ENCODE data around the gene CCDC171. TPM values are rescaled to one million over a fixed set of nuclear protein-coding genes. Genes with fewer than 3 reads are reported as not detected.

Gene CCDC171
- total RNA-seq, 1 donor: 5.8 TPM

GRCh38 chr9:15882883-15883282 lies 330.0 kb downstream of the CCDC171 start:
- Histone ChIP-seq H3K4me2 (ENCODE audit: insufficient read depth, low read length) (no peak overlapping the region), H3K79me2 (ENCODE audit: insufficient read depth, low read length) (no peaks in the 10 kb centered on the region), H3K36me3 (ENCODE audit: insufficient read depth, low read length) (no peaks in the 10 kb centered on the region), H3K4me1 (ENCODE audit: insufficient read depth, low read length) (no peaks in the 10 kb centered on the region), H2AFZ (ENCODE audit: low read length) (no peak overlapping the region), H3K4me3 (ENCODE audit: insufficient read depth, low read length) (no peak overlapping the region), H3K27me3 (ENCODE audit: insufficient read depth, low read length) (no peaks in the 10 kb centered on the region), H3K27ac (ENCODE audit: low read depth, low read length) (no peak overlapping the region), H3K9me3 (ENCODE audit: low read depth, low read length) (no peaks in the 10 kb centered on the region), H4K20me1 (ENCODE audit: insufficient read depth, low read length) (no peaks in the 10 kb centered on the region)
- DNase-seq (ENCODE audit: insufficient read length, low spot score, missing footprints): no peak
- no peak for TF ChIP-seq CTCF (IDR thresholded peaks at IDR 0.05; ENCODE audit: extremely low read depth, low read depth, low read length)

DNA sequence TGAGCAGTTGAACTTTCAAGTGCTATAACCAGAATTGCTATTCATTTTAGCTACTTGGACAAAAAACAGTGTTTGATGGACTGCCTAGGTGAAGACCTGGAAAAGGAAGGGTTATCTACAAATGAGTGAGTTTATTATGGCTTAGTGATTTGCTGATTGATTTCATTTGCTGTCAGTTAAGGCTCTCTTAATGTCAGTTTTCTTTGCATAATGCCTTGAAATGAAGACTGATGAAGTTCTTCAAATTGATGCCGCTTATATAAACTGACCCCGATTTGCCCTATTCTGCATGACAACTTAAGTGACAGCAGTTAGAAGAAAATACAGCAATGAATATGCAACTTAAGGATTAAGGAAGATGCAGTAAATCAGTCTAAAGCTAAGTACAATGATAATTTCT lies 332.6 kb downstream of the CCDC171 start:
- peaks cover 7% of the 10 kb centered on the region for H3K4me1 ChIP-seq (ENCODE audit: insufficient read depth, low read length)
- no peak overlapping the region for H3K4me2 ChIP-seq (ENCODE audit: insufficient read depth, low read length)
- no peaks in the 10 kb centered on the region for H3K36me3 ChIP-seq (ENCODE audit: insufficient read depth, low read length)
- H3K27me3 ChIP-seq (ENCODE audit: insufficient read depth, low read length): no peaks in the 10 kb centered on the region
- no peaks in the 10 kb centered on the region for H3K79me2 ChIP-seq (ENCODE audit: insufficient read depth, low read length)
- no peak overlapping the region for H2AFZ ChIP-seq (ENCODE audit: low read length)
- DNase-seq (ENCODE audit: insufficient read length, low spot score, missing footprints): no peak
- no peak for TF ChIP-seq CTCF (IDR thresholded peaks at IDR 0.05; ENCODE audit: extremely low read depth, low read depth, low read length)
- no peaks in the 10 kb centered on the region for H3K9me3 ChIP-seq (ENCODE audit: low read depth, low read length)
- no peaks in the 10 kb centered on the region for H4K20me1 ChIP-seq (ENCODE audit: insufficient read depth, low read length)
- H3K4me3 ChIP-seq (ENCODE audit: insufficient read depth, low read length): no peak overlapping the region
- no peak overlapping the region for H3K27ac ChIP-seq (ENCODE audit: low read depth, low read length)

DNA sequence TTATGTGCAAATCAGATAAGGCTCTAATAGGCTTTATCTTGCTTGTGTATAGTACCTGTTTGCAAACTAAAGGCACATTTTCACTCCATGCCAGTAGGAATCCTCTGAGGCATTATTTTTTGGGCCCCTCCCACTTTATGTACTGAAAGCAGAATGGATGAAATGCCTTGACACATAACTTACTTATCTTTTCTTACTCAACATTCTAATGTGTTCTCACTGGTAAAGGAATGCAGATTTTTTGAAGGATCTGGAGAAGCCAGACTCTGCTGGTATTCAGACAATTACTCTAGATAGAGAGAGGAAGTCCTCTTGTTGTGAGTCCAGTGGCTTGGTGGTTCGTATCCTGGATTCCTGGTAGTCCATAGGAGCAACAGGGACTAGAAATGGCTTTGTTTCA lies 336.7 kb downstream of the CCDC171 start:
- peak overlapping the region; percentile 37 for H3K27ac ChIP-seq (ENCODE audit: low read depth, low read length)
- H2AFZ ChIP-seq (ENCODE audit: low read length): peak overlapping the region; percentile 45
- no peak for TF ChIP-seq CTCF (IDR thresholded peaks at IDR 0.05; ENCODE audit: extremely low read depth, low read depth, low read length)
- H3K4me1 ChIP-seq (ENCODE audit: insufficient read depth, low read length): peaks cover 7% of the 10 kb centered on the region
- no peaks in the 10 kb centered on the region for H3K27me3 ChIP-seq (ENCODE audit: insufficient read depth, low read length)
- H4K20me1 ChIP-seq (ENCODE audit: insufficient read depth, low read length): no peaks in the 10 kb centered on the region
- no peak overlapping the region for H3K4me2 ChIP-seq (ENCODE audit: insufficient read depth, low read length)
- peak; percentile 72 for DNase-seq (ENCODE audit: insufficient read length, low spot score, missing footprints)
- H3K4me3 ChIP-seq (ENCODE audit: insufficient read depth, low read length): no peak overlapping the region
- H3K9me3 ChIP-seq (ENCODE audit: low read depth, low read length): no peaks in the 10 kb centered on the region
- no peaks in the 10 kb centered on the region for H3K36me3 ChIP-seq (ENCODE audit: insufficient read depth, low read length)
- H3K79me2 ChIP-seq (ENCODE audit: insufficient read depth, low read length): no peaks in the 10 kb centered on the region

- H3K9me3 ChIP-seq (ENCODE audit: low read depth, low read length): no peaks in the 10 kb centered on the region
- no peak overlapping the region for H3K4me2 ChIP-seq (ENCODE audit: insufficient read depth, low read length)
- H3K79me2 ChIP-seq (ENCODE audit: insufficient read depth, low read length): no peaks in the 10 kb centered on the region
- H4K20me1 ChIP-seq (ENCODE audit: insufficient read depth, low read length): no peaks in the 10 kb centered on the region
- H3K27me3 ChIP-seq (ENCODE audit: insufficient read depth, low read length): no peaks in the 10 kb centered on the region
- no peak overlapping the region for H3K4me3 ChIP-seq (ENCODE audit: insufficient read depth, low read length)
- H2AFZ ChIP-seq (ENCODE audit: low read length): no peak overlapping the region
- H3K27ac ChIP-seq (ENCODE audit: low read depth, low read length): no peak overlapping the region
- H3K36me3 ChIP-seq (ENCODE audit: insufficient read depth, low read length): no peaks in the 10 kb centered on the region
- no peak for DNase-seq (ENCODE audit: insufficient read length, low spot score, missing footprints)
- TF ChIP-seq CTCF (IDR thresholded peaks at IDR 0.05; ENCODE audit: extremely low read depth, low read depth, low read length): no peak
- H3K4me1 ChIP-seq (ENCODE audit: insufficient read depth, low read length): no peaks in the 10 kb centered on the region
Observed at GRCh38 chr9:15901572-15901971, 348.7 kb downstream of the CCDC171 start.

All from osteoblast (primary cell).